ENCODE results near the gene UACA.
"Not testable (repeated sequence)": the region's sequence is repeated elsewhere in the genome, so short reads cannot be mapped to it uniquely, and the experiment has no call there.

The UACA gene

DNA sequence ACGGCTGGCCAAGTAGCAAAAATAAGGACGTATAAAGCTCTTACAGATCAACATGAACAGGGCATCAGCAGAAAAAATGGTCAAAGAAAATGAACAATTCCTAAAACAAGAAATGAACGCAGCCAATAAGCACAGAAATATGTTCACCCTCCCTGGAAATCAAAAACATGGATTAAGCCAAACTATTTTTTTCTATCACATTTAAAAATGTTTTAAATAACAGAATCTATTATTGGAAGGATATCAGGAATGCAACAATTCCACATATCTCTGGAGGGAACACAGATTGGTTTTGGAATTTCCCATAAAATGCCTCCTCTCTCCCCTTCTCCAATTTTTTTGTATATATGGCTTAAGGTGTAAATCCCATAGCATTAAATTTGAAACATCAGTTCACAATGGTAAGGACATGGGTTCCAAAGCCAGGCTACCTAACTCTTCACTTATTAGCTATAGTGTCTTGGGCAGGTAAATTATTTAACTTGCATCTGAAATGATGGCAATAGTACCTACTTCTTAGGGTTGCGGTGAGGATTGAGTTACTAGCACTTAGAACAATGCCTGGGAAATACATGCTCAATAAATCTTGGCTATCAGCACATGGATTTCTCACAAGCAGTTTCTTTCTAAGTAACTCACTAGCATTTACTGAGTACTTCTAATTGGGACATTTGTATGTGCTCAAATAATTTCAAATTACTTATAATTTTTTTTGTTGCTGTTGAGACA, 10.1 kb downstream of the UACA start:
- no peak for DNase-seq

DNA sequence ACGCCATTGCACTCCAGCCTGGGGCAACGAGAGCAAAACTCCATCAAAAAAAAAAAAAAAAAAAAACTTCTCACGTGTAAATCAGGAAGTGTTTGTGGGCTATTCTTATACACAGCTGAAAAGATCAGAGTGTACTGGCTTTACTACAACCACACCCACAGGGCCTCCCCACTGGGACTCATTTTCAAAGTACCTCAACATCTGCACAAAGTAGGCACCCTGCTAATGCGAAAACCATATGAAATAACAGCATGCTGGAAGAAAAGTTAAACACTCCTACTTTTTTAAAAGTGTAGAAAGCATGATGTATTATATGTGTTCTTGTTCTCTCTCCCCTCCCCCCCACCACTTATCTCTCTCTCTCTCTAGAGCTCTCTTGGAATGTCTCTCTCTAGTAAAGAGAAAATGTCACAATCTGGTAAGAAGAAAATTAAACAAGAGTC, 11.1 kb downstream of the UACA start:
- DNase-seq, result no peak

DNA sequence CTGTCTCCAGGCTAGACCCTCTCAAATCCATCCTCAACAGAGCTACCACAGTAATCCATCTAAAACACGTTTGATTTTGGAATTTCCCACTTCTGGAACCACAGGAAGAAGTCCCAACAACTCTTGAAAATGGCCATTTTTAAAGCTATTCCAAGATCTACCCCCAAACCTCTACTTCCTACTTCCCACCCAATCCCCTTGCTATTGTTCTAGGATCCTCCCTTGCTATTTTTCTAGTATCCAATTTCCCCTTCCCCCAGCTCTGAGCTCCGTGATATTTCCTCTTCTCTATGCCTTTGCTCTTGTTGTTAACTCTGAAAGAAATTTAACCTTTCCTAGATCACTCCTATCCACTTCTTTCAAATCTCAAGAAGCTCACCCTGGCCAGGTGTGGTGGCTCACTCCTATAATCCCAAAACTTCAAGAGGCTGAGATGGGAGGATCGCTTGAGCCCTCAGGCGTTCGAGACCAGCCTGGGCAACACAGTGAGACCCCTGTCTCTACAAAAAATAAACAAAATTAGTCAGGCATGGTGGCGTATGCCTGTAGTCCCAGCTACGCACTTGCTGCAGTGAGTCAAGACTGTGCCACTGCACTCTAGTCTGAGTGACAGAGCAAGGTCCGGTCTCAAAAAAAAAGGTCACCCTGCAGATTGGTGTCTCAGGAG, 13.0 kb downstream of the UACA start:
- no peak for DNase-seq

DNA sequence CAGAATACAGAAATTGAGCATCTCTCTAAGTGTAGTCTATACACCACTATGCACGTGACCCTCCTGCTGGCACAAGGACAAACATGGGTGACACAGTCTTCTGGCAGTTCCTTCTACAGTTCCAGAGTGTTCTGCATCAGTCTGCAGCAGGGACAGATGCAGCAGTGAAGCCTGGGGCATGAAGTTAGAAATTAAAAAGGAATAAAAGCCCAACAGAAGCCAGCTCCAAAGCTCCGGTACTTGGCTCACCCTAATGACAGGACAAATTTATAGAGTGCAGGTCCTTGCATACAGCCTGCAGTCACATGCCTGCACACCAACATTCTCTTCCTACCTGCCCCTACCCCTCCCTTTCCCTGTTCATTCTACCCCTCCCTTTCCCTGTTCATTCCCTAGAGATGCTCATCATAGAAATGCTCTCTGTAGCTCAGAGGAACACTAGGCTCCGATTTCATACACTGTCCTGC, 15.0 kb downstream of the UACA start:
- DNase-seq, result no peak

DNA sequence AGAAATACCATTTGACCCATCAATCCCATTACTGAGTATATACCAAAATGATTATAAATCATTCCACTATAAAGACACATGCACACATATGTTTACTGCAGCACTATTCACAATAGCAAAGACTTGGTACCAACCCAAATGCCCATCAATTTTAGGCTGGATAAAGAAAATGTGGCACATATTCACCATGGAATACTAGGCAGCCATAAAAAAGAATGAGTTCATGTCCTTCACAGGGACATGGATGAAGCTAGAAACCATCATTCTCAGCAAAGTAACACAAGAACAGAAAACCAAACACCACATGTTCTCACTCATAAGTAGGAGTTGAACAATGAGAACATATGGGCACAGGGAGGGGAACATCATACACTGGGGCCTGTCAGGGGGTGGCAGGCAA, 16.8 kb downstream of the UACA start:
- not testable (repeated sequence) for DNase-seq

DNA sequence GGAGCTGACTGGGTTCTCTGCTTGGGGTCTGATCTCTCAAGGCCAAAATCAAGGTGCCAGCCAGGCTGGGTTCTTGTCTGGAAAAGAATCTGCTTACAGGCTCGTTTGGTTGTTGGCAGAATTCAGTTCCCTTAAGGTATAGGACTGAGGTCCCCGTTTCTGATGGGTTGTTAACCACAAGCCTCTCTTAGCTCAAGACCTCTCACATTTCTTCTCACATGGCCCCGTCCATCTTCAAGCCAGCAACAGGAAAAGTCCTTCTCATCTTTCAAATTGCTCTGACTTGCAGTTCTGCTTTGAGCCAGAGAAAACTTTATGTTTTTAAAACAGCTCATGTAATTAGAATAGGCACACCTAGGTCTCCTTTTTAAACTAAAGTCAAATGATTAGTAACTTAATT, 20.4 kb downstream of the UACA start:
- no peak for DNase-seq

- DNase-seq, result no peak
These were observed 21.6 kb downstream of the UACA start for GRCh38 chr15:70741677-70742293.

DNA sequence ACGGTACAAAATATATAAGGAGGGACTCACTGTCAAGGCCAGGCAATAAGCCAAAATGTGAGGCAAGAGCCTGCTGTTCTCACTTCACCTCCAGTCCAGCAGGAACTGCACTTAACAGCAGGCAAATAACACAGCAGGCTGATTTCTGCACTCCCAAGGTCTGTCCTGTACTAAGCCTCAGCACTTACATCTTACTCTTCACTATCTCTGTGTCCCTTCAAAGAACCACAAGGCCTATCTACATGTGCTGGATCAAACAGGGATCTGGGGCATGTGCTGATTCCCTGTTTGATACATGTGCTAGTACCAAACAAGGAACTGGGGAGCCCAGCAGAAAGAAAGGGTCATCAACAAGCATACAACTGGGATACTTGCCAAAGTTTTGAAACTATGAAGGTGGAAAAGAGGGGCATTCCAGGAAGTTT, 22.2 kb downstream of the UACA start:
- DNase-seq, result no peak

GRCh38 chr15:70735040-70735439, 28.3 kb downstream of the UACA start:
- not testable (repeated sequence) for DNase-seq

GRCh38 chr15:70729164-70729563, 34.2 kb downstream of the UACA start:
- DNase-seq, result no peak

DNA sequence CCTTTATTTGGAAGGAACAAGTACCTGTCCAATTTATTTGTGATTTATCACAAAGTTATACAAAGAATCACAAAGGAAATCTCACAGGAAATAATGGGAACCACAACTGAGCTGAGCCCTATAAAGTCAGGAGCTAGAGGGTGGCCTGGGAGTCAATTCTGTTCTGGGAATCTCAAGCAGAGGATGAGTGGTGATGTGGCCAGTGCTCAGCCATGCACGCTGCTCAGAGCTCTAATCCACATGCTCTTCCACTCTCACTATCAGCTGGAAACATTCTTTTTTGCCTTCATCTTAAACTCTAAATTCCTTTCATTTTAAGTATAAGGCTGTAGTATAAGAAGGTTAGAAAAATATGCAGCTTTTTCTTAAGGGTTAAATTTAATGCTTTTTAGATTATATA, 36.6 kb downstream of the UACA start:
- DNase-seq, result no peak

DNA sequence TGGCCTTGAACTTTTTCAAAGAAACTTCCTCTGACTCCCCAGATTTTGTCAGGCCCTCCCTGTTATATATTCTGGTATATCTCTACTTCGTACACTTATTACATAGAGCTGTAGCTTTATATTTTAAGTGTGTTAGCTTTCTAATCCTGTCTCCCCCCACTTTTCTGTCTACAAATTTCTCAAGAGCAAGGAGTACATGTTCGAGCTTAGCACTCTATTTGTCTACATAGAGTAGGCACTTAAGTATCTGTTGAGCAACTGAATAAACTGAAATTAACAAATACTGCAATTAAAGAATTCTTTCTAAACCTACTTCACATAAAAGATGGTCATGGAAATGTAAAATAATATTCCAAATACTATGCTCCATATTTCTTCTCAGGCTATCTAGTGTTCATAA, 39.4 kb downstream of the UACA start:
- DNase-seq, result no peak

- no peak for DNase-seq
These were observed 40.3 kb downstream of the UACA start for GRCh38 chr15:70723122-70723422.

DNA sequence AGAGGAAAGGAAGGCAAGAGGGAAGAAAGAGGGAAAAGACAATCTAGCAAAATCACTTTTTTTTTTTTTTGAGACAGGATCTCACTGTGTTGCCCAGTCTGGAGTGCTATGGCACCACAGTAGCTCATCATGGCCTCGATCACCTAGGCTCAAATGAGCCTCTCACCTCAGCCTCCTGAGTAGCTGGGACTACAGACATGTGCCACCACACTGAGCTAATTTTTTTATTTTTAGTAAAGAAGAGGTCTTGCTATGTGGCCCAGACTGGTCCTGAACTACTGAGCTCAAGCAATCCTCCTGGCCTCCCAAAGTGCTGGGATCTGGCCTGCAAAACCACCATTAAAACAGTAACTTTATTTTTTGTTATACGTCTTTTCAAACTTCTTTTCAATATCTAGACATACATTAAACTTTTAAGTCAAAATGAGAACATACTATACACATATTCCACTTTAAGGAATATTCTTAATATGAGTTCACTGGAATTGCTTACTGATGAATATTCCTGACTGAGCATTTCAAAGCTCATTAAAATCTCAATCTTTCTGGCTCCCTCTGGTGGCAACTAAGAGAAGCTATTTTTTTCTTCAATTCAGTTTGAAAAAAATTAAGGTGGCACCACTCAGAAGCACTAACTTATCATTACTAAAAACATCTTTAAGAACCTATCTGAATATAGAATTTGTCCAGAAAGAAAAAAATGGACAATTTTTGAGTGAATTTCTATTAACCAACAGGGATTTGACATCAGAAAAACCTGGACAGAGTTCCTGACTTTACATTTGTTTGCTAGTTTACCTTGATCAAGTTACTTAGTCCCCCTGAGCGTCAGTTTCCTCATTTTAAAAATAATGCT, 40.9 kb downstream of the UACA start:
- DNase-seq, result peak in 1 of 2 donors; percentile 46

DNA sequence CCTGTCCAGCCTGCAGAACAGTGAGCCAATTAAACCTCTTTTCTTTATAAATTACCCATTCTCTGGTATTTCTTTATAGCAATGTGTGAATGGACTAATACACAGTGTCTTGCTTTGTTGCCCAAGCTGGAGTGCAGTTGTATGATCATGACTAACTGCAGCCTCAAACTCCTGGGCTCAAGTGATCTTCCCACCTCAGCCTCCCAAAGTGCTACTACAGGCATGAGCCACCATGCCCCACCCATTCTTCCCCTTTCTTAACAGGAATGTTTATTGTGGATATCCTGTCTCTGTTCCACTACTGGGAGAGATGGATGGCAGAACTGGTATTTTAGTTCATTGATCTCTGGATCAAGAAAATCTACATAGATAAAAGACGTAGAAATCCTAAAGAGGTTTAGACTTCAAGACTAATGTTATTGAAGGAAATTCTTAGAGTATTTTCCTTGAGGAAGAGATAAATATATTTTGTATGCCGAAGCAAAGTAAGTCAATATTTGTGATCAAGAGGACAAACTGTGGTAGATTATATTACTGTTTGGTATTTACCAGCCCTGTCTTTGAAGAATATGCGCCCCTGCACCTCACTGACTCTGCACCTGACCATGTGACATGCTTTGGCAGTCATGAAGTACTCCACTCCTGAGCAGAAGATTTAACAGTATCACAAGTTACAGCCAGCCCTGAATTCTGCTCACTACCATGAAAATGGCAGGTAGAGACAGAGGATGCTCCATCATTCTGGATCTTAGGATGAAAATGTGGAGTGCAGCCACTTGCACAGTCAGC, 42.9 kb downstream of the UACA start:
- DNase-seq, result no peak

DNA sequence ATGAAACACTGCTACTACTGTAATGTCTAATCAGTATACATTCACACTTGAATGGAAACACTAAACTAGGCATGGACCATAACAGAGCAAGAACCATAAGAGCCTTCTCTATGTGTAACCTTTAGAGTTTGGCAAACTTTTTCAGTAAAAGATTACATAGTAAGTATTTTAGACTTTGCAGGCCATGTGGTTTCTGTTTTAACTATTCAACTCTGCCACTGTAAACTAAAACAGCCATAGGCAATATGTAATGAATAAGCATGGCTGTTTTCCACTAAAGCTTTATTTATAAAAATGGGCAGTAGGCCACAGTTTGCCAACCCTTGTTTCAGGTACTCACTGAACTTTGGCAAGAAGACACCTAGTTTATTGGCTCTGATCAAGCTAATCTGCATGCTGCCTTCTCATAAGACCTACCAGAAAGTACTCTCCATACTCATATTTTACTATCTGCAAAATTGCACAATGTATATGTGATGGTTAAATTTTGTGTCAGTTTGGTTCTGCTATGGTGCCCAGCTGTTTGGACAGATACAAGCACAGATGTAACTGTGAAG, 46.0 kb downstream of the UACA start:
- DNase-seq, result no peak

DNA sequence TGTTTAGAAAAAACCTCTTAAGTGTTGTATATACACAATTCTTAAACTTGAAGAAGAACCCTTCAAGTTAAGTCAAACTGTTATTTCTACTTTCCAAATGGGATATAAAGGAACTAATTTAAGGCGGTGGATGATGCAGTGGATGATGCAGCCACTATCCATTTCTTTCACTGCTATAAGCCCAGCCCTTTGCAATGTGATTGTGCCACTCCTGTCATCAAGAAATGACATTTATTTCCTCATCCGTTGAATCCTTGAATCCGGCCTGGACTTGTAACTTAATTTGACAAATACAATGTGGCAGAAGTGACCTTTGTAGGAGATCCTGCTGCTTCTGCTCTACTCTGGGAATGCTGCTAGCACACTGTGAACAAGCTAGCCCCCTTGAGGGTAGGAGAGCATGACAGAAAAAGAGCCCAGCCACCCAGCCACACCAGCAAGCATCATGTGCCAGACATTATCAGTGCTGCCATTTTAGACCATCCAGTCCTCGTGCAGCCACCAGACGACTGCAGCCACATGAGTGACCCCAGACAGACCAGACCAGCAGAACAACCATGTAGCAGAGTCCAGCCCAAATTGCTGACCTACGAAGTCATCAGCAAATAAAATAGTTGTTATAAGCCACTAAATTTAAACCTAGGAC, 47.4 kb downstream of the UACA start:
- no peak for DNase-seq

DNA sequence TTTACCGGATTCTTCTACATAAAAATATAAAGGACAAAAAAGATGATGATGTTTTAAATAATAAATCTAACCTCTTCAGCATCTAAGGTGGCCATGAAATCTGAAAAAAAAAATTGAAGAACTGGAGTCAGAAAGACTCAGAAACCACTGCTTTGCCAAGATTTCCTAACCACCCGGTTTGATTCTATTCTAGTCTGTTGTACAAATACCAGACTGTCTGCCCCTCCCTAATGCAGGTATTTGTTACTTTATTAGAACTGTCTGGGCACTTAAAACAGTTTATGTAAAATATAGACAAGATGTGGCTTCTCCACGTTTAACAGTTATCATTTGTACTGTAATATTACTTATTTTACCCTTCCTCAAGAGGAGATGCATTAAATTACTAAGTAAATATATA, 48.8 kb downstream of the UACA start:
- no peak for DNase-seq

GRCh38 chr15:70714015-70714414, 49.3 kb downstream of the UACA start:
- DNase-seq, result no peak

GRCh38 chr15:70712271-70712670, 51.1 kb downstream of the UACA start:
- no peak for DNase-seq

- DNase-seq, result no peak
These were observed 52.6 kb downstream of the UACA start for GRCh38 chr15:70710714-70711113.

DNA sequence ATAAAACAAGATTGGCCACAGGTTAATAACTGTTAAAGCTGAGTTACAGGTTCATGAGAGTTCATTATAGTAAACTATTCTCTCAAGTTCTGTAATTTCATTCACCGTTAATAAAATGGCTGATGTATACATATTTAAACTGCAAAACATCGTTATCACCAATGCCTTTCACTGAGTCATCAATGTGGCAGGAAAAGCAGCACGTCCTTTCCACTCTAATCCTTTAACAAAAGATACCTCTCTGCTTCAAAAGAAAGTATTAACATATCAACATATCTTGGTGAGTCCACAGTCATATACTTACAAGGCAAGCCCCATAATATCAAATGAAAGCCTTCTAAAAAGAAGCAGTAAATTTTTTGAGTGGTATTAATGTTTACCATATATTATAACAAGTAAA, 54.5 kb downstream of the UACA start:
- no peak for DNase-seq

Data from CD4-positive, alpha-beta T cell treated with Interleukin-4 for 1 hour (primary cell).